Amygdala (tissue), 56 donors: ENCODE results near the gene KCNH5.
"Not testable (repeated sequence)": the region's sequence is repeated elsewhere in the genome, so short reads cannot be mapped to it uniquely, and the experiment has no call there.

Source experiments
- DNase-seq, 56 donors: peaks; one replicate each; lab custom pipeline; 2025; lab: John Stamatoyannopoulos, UW

KCNH5 gene

GRCh38 chr14:62896932-62897456 is 148.3 kb downstream of the KCNH5 start:
- DNase-seq = no peak

- DNase-seq = no peak
Measured at GRCh38 chr14:62894736-62895135, 150.5 kb downstream of the KCNH5 start.

GRCh38 chr14:62889364-62889763 is 155.9 kb downstream of the KCNH5 start:
- no peak for DNase-seq

GRCh38 chr14:62886461-62886860 is 158.8 kb downstream of the KCNH5 start:
- DNase-seq = no peak

GRCh38 chr14:62885451-62885850 is 159.8 kb downstream of the KCNH5 start:
- DNase-seq = no peak

- no peak for DNase-seq
Measured at GRCh38 chr14:62882967-62883366, 162.3 kb downstream of the KCNH5 start.

GRCh38 chr14:62866376-62866775 is 178.9 kb downstream of the KCNH5 start:
- DNase-seq = no peak

- DNase-seq = no peak
Measured at GRCh38 chr14:62864588-62864987, 180.7 kb downstream of the KCNH5 start.

GRCh38 chr14:62858011-62858410 is 187.2 kb downstream of the KCNH5 start:
- DNase-seq = not testable (repeated sequence)

- DNase-seq = no peak
Measured at GRCh38 chr14:62854951-62855350, 190.3 kb downstream of the KCNH5 start.

- no peak for DNase-seq
Measured at GRCh38 chr14:62847168-62847567, 198.1 kb downstream of the KCNH5 start.

- DNase-seq = no peak
Measured at GRCh38 chr14:62844546-62844945, 200.7 kb downstream of the KCNH5 start.

GRCh38 chr14:62824086-62824485 is 221.2 kb downstream of the KCNH5 start:
- no peak for DNase-seq

- DNase-seq = no peak
Measured at GRCh38 chr14:62819931-62820330, 225.3 kb downstream of the KCNH5 start.

- no peak for DNase-seq
Measured at GRCh38 chr14:62807636-62808035, 237.6 kb downstream of the KCNH5 start.

GRCh38 chr14:62800577-62800976 is 244.7 kb downstream of the KCNH5 start:
- DNase-seq = no peak

- no peak for DNase-seq
Measured at GRCh38 chr14:62796431-62796830, 248.8 kb downstream of the KCNH5 start.

- DNase-seq = no peak
Measured at GRCh38 chr14:62792578-62792977, 252.7 kb downstream of the KCNH5 start.

GRCh38 chr14:62781328-62781727 is 263.9 kb downstream of the KCNH5 start:
- not testable (repeated sequence) for DNase-seq

- no peak for DNase-seq
Measured at GRCh38 chr14:62778852-62779251, 266.4 kb downstream of the KCNH5 start.

GRCh38 chr14:62778310-62778709 is 266.9 kb downstream of the KCNH5 start:
- no peak for DNase-seq

GRCh38 chr14:62777510-62777909 is 267.7 kb downstream of the KCNH5 start:
- no peak for DNase-seq

GRCh38 chr14:62776300-62776699 is 269.0 kb downstream of the KCNH5 start:
- DNase-seq = no peak
